ENCODE results near the gene RASGRP1.

DNA sequence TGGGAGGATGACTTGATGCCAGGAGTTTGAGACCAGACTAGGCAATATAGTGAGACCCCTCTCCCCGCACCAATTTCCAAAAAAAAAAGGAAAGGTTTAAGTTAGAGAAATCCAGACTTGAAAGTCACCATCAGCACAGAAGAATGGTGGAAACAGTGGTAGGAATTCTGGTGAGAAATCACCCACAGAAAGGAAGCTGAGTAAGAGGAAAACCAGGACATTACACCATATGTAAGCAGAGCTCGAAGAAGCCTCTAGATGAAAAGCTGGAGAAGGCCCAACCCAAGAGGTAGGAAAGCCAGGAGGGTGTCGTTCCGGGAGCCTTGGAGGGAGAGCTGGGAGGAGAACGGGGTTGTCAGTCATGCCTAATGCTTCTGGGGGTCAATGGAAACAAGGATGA, 40.5 kb downstream of the RASGRP1 start:
- TF ChIP-seq, protein P1, sequence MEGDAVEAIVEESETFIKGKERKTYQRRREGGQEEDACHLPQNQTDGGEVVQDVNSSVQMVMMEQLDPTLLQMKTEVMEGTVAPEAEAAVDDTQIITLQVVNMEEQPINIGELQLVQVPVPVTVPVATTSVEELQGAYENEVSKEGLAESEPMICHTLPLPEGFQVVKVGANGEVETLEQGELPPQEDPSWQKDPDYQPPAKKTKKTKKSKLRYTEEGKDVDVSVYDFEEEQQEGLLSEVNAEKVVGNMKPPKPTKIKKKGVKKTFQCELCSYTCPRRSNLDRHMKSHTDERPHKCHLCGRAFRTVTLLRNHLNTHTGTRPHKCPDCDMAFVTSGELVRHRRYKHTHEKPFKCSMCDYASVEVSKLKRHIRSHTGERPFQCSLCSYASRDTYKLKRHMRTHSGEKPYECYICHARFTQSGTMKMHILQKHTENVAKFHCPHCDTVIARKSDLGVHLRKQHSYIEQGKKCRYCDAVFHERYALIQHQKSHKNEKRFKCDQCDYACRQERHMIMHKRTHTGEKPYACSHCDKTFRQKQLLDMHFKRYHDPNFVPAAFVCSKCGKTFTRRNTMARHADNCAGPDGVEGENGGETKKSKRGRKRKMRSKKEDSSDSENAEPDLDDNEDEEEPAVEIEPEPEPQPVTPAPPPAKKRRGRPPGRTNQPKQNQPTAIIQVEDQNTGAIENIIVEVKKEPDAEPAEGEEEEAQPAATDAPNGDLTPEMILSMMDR (conservative IDR thresholded peaks at IDR 0.05), result no peak
- no peak for TF ChIP-seq EZH2 (IDR thresholded peaks at IDR 0.05; ENCODE audit: low read depth)

Data from PC-9 (cell line).